GM19324 (cell line): ENCODE results near the gene TEAD1.

Source experiments
- ATAC-seq: cut with Tn5 transposase; IDR thresholded peaks from one replicate; pipeline ENCODE4 v1.9.1; 2021; ENCODE audit warnings: mild to moderate bottlenecking, moderate library complexity; ENCODE audit not compliant: unreplicated experiment, low FRiP score

The TEAD1 gene

DNA sequence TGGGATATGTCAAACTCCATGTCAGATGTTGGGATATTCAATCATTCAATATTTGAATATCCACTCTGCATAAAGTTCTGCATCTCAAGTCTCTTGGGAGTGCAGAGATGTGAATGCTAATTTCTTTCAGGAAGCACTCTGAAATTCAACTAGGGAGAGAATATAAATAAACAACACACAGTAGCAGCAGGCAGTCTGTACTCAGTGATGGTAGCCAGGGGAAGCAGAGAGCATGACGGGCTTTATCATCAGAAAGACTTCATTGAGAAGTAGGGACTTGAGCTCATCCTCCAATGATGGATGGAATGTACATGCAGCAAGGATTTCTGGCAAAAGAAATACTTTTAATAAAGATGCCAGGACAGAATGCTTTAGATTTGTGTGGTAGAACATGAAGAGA is 9.8 kb upstream of the TEAD1 start:
- no peak for ATAC-seq

DNA sequence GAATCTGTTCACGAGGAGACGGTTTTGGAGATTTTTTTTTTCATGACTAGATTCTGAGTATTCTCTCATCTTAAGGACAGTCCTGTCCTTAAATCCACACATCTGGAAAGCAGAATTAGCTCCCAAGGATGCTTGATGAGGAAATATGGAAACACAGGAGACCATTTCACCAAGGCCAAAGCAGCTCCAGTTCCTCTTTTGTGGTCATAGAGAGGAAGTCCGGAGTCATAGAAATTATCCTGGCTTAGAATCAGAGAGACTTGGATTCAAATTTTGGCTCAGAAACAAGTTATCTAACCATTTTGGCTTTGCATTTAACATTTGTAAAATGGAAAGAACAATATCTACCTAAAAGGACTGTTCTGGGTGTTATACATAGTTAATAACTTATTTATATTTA is 7.3 kb upstream of the TEAD1 start:
- ATAC-seq = no peak

DNA sequence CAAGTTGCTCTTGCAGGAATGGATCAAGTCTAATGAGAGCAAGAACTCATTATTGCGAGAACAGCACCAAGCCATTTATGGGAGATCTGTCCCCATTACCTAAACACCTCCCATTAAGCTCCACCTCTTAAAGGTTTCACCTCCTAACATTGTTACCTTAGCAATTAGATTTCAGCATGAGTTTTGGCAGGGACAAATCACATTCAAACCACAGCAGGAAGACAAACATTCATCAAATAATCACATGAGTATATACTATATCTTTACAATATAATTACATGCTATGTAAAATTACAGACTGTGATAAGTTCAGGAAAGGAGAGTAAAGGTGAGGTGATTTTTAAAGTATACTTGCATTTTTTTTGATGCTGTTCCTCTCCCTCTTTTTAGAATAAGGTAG is 6.6 kb upstream of the TEAD1 start:
- ATAC-seq = no peak

DNA sequence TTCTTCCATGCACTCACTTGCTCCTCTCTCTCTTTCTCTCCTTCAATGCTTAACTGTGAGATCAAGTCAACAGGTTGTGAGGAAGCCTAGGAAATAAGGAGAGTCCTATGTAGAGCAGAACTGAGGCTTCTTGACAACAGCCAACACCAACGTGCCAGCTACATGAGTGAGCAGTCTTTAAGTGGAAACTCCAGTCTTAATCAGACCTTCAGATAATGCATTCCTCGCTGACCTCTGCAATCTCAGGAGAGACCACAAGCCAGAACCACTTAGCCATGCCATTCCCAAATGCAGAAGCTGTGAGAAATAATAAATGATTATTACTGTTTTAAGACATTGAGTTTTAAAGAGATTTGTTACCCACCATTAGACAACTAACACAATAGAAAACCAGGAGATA is 6.1 kb upstream of the TEAD1 start:
- ATAC-seq = no peak

DNA sequence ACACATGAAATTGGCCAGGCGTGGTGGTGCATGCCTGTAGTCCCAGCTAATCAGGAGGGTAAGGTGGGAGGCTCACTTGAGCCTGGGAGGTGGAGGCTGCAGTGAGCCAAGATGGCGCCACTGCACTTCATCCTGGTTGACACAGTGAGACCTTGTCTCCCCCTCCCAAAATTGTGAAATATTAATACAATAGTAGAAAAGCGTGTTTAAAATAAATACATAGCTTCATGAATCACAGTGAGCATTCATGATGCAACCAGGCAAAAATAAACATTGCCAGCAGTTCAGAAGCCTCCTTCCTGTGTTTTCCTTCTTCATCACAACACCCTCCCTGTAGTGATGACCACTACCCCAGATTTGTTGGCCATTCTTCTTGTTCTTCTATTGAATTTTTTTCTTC is 4.3 kb upstream of the TEAD1 start:
- ATAC-seq = no peak

DNA sequence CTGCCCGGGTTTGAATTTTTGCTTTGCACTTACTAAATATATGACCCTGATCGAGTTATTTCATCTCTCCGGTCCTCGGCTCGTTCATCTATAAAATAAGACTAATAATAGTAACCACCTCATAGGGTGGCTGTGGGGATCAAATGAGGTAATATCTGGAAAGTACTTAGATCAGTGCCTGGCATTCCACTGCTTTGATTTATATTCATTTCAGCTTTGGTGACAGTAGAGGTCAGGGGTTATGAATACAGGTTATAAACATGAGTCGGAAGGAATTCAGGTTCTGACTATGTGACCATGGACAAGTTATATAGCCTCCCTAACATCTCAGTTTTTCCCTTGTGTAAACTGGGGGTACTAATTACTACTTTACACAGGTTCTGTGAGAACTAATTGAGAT is 2.9 kb upstream of the TEAD1 start:
- ATAC-seq = no peak

DNA sequence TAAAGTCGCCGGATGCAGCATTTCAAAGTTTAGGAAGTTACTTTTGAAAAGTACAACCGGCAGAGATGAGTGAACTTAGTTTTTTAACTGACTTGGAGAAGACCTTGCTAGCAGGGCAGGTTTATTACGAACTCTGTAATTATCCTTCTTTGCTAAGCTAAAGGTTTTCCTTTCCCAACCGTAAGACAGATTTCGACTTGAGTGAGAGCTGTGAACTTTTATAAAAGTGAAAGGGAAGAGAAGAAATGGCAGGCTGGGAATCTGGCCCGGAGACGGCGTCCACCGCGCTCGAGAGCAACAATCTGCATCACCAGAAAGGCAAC is 659 bp upstream of the TEAD1 start:
- no peak for ATAC-seq

DNA sequence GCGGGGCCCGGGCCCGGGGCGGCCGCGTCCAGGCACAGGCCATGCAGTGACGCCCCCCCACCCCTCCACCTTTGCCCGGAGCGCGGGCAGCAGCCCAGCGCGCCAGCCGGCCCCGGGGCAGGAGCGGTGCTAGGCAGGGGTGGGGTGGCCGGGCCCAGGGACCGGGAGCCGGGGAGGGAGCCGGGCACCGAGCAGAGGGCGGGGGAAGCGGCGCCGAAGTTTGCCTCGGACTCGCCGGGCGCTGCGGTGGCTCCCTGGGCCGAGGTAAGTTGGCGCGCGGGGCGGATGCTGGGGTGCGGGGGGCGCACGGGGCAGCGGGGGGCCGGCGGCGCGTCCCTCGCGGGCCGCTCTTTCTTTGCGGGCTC is 332 bp downstream of the TEAD1 start:
- peak; percentile 40 for ATAC-seq

DNA sequence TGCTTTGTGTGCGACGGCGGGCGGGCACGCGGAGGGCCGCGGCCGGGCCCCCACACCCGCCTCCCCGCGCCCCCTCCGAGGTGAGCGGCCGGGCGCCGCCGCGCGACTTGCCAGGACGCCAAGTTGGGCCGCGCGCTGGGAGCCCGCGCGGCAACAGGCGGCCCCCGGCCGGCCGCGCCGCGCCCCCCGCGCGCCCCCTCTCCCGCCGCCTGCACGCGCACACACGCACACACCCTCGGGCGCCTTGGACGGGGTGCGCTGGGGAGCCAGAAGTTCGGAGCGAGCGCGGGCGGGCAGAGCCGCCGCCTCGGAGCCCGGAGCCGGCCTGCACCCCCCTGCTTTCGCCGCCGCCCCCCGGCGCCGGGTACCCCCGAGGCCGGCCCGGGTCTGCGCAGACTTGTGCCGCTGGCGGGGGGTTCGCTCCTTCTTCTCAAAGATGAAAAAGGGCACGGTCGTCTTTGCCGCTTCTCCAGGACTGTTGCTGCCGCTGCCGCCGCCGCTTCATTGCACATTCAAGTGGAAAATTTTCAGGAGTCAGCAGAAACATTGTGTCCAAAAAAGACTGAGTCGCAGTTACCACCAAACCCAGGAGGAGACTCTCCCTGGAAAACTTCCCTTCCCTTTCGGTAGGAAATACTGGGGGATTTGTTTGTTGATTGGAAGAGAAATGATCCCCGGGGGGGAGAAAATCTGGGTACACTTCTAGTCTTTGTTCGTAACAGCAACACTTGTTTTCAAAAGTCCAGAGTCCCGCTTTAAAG is 895 bp downstream of the TEAD1 start:
- peak; percentile 10 for ATAC-seq

DNA sequence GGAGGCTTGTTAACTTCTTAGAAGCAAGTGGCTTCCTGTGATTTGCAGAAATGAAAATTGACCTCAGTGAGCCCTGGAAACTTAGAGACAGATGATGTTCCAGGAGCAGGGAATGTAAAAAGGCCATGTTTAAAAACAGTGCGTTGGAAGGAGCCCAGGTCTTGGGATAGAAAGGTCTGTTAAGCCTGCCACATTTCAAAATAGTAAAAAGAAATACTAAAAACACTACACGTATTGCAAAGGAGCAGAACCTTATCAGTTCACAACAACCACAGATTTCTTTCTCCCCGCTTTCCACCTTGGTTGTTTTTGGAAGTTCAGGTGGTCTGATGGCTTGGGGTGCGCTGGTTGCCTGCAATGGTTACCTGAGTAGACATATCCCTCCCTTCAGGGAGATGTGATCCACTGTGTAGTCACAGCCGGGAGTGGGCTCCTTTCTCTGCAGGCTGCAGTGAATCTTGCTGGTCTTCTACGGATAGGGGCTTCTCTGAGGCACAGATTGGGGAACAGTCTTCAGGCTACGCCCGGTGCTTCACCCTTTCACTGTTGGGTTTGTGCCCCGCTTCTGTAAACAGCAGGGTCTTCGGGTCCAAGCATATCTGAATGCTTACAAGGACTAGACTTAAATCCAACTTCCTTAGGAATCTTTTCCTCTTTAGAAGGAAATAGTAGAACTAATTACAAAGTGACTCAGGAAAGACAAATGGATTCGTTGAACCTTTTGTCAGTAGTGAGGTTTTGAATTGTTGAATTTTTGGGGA is 1.9 kb downstream of the TEAD1 start:
- ATAC-seq = no peak

DNA sequence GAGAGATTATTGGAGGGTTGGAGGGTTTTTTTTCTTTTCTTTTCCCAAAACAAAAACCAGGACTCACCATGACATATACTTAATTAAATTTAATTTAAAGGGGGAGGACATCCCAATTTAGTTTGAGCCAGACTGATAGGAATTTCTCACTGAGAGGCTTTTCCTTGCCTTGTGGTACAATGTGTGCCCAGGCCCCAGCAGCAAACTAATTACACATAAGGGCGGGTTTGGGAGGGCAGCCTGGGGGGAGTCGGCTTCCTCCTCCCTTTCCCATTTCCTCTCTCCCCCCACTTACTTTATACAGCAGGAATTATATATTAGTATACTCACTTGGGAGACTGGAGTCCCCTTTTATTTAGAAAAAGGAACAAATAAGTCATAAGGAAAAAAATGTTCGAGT is 2.9 kb downstream of the TEAD1 start:
- no peak for ATAC-seq

DNA sequence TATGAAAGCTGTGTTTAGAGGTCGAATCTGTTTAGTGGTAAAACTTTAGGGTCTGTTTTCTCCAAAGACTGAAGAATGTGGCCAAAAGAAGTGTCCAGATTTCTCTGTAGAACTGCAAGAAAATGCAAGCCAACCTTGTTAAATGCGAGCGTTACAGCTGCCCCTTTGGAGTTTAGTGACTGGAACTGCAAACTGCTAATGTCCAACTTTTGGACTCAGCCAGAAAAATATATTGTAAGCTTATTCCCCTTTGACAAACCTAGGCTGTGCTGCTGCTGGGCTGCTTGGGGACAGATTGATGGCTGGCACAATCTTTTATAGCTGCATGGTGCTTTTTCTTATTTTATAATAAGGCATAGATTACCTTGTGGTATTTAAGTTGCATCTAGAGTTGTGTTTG is 3.9 kb downstream of the TEAD1 start:
- no peak for ATAC-seq

DNA sequence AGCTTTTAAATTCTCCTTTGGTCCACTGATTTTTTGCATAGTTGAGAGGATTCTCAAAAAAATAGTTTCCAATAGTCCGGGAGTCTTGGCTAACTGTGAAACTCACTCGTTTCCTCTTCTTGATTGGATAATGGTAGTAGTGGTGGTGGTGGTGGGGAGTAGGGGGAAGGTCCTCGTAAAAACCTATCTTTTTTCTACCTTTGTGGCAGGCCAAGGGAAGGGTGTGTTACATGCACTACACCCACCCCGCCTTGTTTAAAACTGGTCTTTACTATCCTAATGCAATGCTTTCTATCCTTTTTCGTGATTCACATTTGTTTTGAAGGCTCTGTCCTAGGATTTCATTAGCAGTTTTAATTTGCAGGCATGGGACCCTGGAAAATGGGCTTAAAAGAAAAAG is 4.8 kb downstream of the TEAD1 start:
- no peak for ATAC-seq

DNA sequence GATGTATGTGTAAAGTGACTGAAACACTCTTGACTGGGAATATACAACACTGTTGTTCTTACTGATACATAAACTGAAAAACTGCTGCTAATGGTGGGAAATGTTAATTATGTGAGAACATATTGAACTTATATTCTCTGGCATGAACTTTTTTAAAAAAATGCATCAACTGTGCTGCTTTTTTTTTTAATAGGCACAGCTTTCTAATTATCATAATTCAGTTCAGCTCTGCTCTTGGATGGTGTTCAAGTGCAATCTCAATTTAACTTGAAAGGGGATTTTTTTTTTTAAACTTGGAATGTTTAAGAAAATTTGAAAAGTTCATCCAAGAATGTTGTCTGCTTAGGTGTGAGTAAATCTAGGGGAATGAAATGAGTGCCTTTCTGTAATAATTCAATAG is 5.2 kb downstream of the TEAD1 start:
- ATAC-seq = no peak

DNA sequence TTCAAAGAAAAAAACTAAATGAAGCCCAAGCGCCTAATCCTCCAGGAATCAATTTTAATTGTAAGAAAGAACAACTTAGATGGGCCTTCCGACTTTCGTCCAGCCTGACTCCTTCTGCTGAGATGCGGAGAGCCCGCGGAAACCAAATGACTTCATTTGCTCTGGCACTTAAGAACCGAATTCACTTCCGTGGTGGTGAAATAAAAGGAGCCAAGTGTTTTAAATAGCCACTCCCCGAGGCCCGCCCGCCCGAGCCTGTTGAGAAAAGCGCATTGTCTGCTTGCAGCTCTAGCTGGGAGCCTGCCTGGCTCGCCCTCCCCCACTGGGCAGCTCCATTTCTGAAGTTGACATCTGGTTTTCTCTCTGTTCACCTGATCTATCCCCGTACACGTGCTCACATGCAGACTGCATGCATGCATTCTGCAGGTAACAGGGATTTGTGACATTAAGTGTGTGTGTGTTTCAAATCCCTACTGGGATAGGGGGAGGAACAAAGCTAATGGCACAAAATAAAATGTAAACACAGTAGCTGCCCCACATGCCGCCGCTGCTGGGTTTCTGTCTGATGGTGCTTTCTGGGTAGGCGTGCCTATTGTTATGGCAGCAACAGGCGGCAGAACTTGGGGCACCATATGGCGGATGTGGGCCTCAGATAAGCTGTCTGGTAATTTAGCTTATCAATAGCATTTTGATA is 6.2 kb downstream of the TEAD1 start:
- ATAC-seq = no peak

DNA sequence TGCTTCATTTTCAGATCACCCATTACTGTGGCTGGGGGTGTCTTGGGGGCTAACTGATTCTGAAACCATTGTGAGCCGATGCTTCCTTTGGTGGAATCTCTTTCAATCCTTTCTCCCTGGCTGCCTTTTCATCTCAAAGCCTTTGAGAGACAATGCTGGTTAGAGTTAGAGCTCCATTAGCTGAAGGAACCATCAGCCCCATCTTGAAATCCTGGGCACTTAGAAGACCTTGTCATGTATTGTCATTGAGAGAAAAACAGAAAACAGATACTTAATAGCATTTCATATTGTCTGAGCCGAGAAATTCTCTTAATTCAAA is 6.7 kb downstream of the TEAD1 start:
- ATAC-seq = no peak

DNA sequence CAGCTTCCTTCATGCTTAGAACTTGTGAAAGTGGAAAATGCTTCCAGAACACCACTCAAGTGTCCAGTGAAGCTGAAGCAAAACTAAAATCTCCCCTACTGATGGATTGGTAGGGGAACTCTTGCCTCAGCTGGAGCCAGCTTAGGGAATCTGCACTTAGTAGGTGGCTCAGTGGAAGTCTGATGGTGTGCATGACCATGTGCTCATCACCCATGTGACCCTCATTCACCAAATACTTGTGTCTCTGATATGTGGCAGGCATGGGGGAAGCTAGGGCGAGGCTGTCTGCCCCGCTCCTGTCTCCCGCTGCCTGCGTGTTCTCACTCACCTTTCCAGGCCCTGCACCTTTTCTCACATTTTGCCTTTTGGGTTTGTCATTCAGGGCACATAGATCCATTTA is 7.2 kb downstream of the TEAD1 start:
- no peak for ATAC-seq

DNA sequence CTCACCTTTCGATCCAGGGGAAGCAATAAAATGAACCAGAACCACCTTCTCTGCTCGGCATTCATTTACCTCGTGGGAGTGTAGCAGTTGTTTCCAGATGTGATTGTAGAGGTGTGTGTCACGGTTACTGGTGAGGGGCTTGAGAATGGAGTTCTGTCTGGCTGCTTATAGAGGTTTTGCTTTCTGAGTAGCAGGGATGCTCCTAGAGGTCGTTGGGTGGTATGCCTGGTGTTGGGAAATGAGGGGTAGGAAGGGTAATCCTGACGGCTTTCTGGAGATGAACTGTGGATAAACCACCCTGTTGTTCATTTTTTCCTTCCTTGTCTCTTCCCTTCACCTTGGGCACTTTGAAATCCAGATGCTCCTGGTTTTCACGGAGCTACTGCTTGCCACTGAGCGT is 8.1 kb downstream of the TEAD1 start:
- no peak for ATAC-seq

DNA sequence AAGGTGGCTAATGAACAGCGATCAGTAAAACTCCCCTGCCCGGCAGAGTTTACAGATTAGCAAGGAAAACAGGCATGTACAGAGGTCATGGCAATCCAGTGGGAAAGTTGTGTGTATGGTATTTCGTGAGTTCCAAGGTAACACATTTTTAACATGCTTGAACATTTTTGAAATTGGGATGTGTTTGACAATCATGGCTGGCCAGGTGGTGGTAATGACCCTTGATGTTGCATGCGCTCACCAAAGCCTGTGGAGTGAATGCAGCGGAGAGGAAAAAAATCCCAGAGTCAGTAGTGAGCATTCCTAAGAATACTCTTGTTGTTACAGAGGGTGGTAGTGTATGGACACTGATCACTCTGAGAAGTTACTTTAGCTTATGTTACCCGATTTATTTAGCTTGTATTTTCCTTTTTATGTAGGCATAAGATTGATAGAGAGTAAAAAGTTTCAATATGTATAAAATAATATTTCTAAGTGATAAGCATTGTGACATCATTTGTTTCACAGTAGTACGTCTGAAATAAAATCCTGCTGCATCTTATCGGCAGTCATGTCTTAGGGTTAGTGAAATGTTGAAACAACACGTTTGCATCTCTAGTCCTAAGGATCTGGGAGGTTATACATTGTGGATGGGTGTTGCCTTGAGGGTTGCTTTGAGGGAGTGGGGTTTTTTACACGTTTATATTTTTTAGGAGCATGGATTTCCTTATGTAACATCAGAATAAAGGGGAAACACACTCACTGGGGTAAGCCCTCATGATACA is 8.7 kb downstream of the TEAD1 start:
- no peak for ATAC-seq

DNA sequence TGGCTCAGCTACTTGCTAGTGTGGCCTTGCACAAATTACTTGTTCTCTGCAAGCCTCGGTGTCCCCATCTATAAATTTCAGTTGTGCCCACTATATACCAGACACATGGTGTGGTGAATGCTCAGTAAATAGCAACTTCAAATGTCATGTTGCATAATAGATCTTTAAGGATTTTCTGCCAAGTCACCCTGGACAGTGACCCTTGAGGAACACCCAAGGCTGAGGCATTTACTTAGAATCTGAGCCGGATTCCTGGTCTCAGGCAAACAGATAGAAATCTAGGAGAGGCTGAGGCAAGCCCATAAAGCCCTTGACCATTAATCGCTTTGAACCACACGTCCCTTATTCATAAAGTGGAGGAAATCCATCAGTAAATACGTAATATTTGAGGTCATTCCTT is 9.7 kb downstream of the TEAD1 start:
- no peak for ATAC-seq

DNA sequence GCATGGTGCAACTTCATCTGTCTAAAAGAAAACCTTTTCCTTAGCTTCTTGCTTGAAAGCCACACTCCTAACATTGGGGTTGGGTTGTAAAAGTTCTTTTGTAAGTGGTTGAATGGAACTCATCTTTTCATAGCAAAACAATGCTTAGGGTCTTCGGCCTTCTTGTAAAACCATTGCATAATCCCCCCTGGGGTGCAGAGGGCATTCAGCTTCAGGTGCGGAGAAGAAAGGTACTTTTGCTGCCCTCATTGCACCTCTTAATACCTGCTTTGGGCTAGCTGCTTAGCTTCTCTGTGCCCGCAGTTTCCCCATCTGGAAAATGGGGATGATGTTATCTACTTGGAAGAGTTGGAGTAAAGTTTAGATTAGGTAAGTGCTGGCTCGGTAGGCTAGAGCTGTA is 10.1 kb downstream of the TEAD1 start:
- no peak for ATAC-seq
